Kidney glomerular epithelial cell (primary cell): ENCODE measurements around the gene MROH7.

Experiments used
- DNase-seq: peaks from one replicate; lab custom pipeline; 2025; lab: John Stamatoyannopoulos, UW

MROH7 gene

GRCh38 chr1:54742282-54742681 lies 100.7 kb downstream of the MROH7 start:
- DNase-seq: no peak

GRCh38 chr1:54743416-54744226 lies 102.0 kb downstream of the MROH7 start:
- no peak for DNase-seq

- DNase-seq: no peak
These were observed 103.1 kb downstream of the MROH7 start for GRCh38 chr1:54744696-54745095.

GRCh38 chr1:54745274-54745673 lies 103.7 kb downstream of the MROH7 start:
- no peak for DNase-seq

- no peak for DNase-seq
These were observed 104.3 kb downstream of the MROH7 start for GRCh38 chr1:54745864-54746263.

GRCh38 chr1:54748094-54748835 lies 106.7 kb downstream of the MROH7 start:
- no peak for DNase-seq

- DNase-seq: no peak
These were observed 109.0 kb downstream of the MROH7 start for GRCh38 chr1:54750596-54750995.

GRCh38 chr1:54751426-54751825 lies 109.8 kb downstream of the MROH7 start:
- no peak for DNase-seq

GRCh38 chr1:54754045-54754444 lies 112.5 kb downstream of the MROH7 start:
- no peak for DNase-seq

GRCh38 chr1:54754486-54755285 lies 113.1 kb downstream of the MROH7 start:
- no peak for DNase-seq

GRCh38 chr1:54757833-54758232 lies 116.2 kb downstream of the MROH7 start:
- DNase-seq: no peak

- no peak for DNase-seq
These were observed 117.2 kb downstream of the MROH7 start for GRCh38 chr1:54758678-54759348.
